Immature natural killer cell (primary cell): ENCODE results near the gene KRTAP10-5. TPM values are rescaled to one million over a fixed set of nuclear protein-coding genes. Genes with fewer than 3 reads are reported as not detected.
"Not testable (repeated sequence)": the region's sequence is repeated elsewhere in the genome, so short reads cannot be mapped to it uniquely, and the experiment has no call there.

Source experiments
- DNase-seq, 3 donors: peaks; one replicate each; pipeline ENCODE4 v3.0.0; 2022; ENCODE audit warnings: mixed read lengths in 1 of 3
- H3K27ac Mint-ChIP-seq, 6 donors: one replicate each; pipeline ENCODE4 v1.8.0; 2020; ENCODE audit warnings: mixed read lengths in 6 of 6, mild to moderate bottlenecking in 5 of 6, inconsistent platforms in 4 of 6, moderate library complexity in 3 of 6
- H3K27me3 Mint-ChIP-seq, 3 donors: one replicate each; pipeline ENCODE4 v1.8.0; 2020 to 2021; ENCODE audit warnings: low read depth in 3 of 3, mild to moderate bottlenecking in 3 of 3, mixed read lengths in 3 of 3, moderate library complexity in 3 of 3, inconsistent platforms in 1 of 3
- H3K36me3 Mint-ChIP-seq, 3 donors: one replicate each; pipeline ENCODE4 v1.8.0; 2020; ENCODE audit warnings: mixed read lengths in 3 of 3, inconsistent platforms in 2 of 3, mild to moderate bottlenecking in 2 of 3
- H3K4me1 Mint-ChIP-seq, 2 donors: one replicate each; pipeline ENCODE4 v1.8.0; 2020; ENCODE audit warnings: inconsistent platforms in 2 of 2, mild to moderate bottlenecking in 2 of 2, mixed read lengths in 2 of 2, moderate library complexity in 1 of 2
- H3K4me3 Mint-ChIP-seq, 5 donors: one replicate each; pipeline ENCODE4 v1.8.0; 2020; ENCODE audit warnings: mild to moderate bottlenecking in 5 of 5, mixed read lengths in 5 of 5, inconsistent platforms in 3 of 5, moderate library complexity in 3 of 5
- H3K9me3 Mint-ChIP-seq, 6 donors: one replicate each; pipeline ENCODE4 v1.8.0; 2020; ENCODE audit warnings: mild to moderate bottlenecking in 6 of 6, mixed read lengths in 6 of 6, inconsistent platforms in 4 of 6, moderate library complexity in 3 of 6
- polyA plus RNA-seq, 3 donors: library from polyadenylated mRNA; unstranded; fragments of 300-500 nt; fragmentation: Illumina TruSeq; gene quantifications; one replicate each; pipeline ENCODE4 v1.2.3, GENCODE V29; 2021

Gene KRTAP10-5
- polyA plus RNA-seq, 3 donors from 2014 or later, result not detected

DNA sequence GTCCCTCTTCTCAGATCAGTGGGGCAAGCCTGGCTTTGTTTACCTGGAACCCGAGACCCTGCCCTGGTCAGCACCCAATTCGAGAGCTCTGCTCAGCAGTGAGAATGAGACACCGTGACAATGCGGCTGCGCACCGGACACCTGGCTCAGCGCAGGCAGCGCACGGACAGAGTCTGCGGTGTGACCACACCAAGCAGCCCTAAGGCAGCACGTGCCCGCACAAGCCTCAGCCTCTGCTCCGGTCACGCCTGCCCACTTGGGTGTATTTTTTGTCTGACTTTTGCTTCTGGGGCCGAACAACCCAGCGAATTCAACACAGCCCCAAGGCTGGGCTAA, 36.2 kb upstream of the KRTAP10-5 start:
- Mint-ChIP-seq H3K4me1 (peaks cover 36 to 43% of the 10 kb centered on the region in 2 donors), H3K27ac (no peak overlapping the region), H3K9me3 (peaks cover 7 to 21% (median 19%) of the 10 kb centered on the region in 6 donors), H3K36me3 (peaks cover 13 to 20% (median 19%) of the 10 kb centered on the region in 3 donors), H3K27me3 (peaks cover 0 to 6% (median 6%) of the 10 kb centered on the region in 3 donors), H3K4me3 (no peak overlapping the region)
- DNase-seq, result no peak

- Mint-ChIP-seq H3K4me3 (no peak overlapping the region), H3K27me3 (peaks cover 0 to 6% (median 6%) of the 10 kb centered on the region in 3 donors), H3K4me1 (peaks cover 36 to 43% of the 10 kb centered on the region in 2 donors), H3K36me3 (peaks cover 18 to 25% (median 19%) of the 10 kb centered on the region in 3 donors), H3K27ac (no peak overlapping the region), H3K9me3 (peaks cover 12 to 25% (median 22%) of the 10 kb centered on the region in 6 donors)
- DNase-seq, result no peak
Observed at GRCh38 chr21:44615911-44616590, 35.6 kb upstream of the KRTAP10-5 start.

DNA sequence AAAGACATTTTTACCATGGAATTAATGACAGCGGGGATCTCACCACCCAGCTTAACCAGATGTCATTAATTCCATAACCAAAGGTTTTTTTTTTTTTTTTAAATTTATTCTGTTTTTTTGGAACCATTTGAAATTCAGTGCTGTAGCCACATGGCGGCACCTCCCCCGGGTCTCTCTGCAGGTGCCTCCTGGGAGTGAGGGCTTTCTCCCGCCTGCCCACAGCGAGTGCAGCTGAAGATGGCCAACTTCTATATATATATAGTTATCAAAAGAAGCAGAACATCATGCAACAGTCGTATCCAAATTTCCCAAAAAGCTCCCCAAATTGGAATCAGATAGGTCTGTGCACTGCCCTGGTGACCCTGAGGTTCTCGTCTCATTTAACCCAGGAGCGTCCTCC, 35.1 kb upstream of the KRTAP10-5 start:
- Mint-ChIP-seq H3K9me3 (peaks cover 17 to 27% (median 25%) of the 10 kb centered on the region in 6 donors), H3K4me3 (no peak overlapping the region), H3K27ac (no peak overlapping the region), H3K4me1 (peaks cover 31 to 38% of the 10 kb centered on the region in 2 donors), H3K36me3 (peaks cover 14 to 25% (median 21%) of the 10 kb centered on the region in 3 donors), H3K27me3 (peaks cover 0 to 6% (median 2%) of the 10 kb centered on the region in 3 donors)
- DNase-seq, result no peak

DNA sequence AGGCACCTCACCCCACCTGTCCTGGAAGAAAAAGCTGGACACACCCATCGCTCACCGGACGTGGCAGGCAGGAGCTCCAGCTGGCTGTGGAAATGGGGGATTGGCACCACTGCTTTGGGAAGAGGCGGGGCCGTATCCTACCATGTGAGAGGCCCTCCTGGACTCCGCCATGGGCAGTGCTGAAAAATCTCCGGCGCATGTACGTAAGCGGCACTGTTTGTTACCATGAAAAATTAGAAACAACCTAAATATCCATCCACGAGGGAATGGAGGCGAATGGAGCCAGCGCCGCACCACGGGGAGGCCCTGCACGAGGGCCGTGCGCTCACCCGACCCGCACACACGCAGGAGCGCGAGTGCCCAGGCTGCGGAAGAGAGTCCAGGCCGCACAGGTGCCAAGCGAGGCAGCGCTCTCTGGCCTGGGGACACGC, 34.6 kb upstream of the KRTAP10-5 start:
- no peak for DNase-seq
- Mint-ChIP-seq H3K27me3 (peaks cover 0 to 6% (median 2%) of the 10 kb centered on the region in 3 donors), H3K4me3 (no peak overlapping the region), H3K4me1 (peaks cover 28 to 34% of the 10 kb centered on the region in 2 donors), H3K9me3 (peaks cover 14 to 26% (median 24%) of the 10 kb centered on the region in 6 donors), H3K27ac (peak overlapping the region in 1 of 6 donors; percentile 29), H3K36me3 (peaks cover 11 to 22% (median 19%) of the 10 kb centered on the region in 3 donors)

GRCh38 chr21:44614161-44614631, 33.8 kb upstream of the KRTAP10-5 start:
- H3K36me3 Mint-ChIP-seq, result peaks cover 11 to 21% (median 19%) of the 10 kb centered on the region in 3 donors
- peaks cover 0 to 6% (median 2%) of the 10 kb centered on the region in 3 donors for H3K27me3 Mint-ChIP-seq
- no peak overlapping the region for H3K4me3 Mint-ChIP-seq
- H3K9me3 Mint-ChIP-seq, result peaks cover 10 to 26% (median 25%) of the 10 kb centered on the region in 6 donors
- peak overlapping the region in 2 of 6 donors; percentile 15 to 29 for H3K27ac Mint-ChIP-seq
- H3K4me1 Mint-ChIP-seq, result peaks cover 20 to 26% of the 10 kb centered on the region in 2 donors
- no peak for DNase-seq

DNA sequence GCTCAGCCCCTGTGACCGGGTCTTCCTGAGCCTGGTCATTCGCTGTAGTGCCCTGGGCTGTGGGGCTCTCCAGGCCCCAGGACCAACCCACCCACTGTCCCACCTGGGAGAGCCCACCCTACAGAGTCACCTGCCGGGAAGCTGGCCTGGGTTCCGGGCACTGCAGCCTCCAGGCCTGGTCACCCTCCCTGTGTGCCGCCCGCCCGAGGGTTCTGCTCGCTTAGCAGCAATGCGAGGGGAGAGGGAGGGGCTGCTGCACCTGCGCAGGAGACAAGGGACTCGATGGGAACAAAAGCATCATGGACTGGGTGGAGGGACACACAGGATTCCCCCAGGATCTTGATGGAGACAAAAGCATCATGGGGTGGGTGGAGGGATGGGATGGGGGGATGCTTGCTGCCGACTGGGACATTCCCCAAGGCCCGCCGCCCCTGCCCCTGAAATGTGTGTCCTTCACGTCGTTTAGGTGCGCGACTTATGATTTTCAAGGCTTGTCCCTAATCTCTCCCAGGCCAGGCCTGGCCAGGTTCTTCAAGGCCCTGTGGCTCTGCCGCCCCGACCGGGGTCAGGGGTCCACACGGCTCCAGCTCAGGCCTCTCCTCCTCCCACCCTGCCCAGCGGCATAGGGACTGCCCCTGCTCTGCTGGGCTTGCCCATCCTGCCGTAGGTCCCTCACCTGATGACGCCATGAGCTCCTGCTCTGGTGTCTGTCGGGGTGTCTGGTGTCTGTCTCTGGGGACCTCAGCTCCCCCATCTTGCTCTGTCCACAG, 33.2 kb upstream of the KRTAP10-5 start:
- no peak for DNase-seq
- Mint-ChIP-seq H3K4me1 (peaks cover 14 to 20% of the 10 kb centered on the region in 2 donors), H3K27me3 (peaks cover 0 to 2% (median 2%) of the 10 kb centered on the region in 3 donors), H3K9me3 (peaks cover 6 to 28% (median 24%) of the 10 kb centered on the region in 6 donors), H3K4me3 (no peak overlapping the region), H3K27ac (no peak overlapping the region), H3K36me3 (peaks cover 15 to 21% (median 18%) of the 10 kb centered on the region in 3 donors)

DNA sequence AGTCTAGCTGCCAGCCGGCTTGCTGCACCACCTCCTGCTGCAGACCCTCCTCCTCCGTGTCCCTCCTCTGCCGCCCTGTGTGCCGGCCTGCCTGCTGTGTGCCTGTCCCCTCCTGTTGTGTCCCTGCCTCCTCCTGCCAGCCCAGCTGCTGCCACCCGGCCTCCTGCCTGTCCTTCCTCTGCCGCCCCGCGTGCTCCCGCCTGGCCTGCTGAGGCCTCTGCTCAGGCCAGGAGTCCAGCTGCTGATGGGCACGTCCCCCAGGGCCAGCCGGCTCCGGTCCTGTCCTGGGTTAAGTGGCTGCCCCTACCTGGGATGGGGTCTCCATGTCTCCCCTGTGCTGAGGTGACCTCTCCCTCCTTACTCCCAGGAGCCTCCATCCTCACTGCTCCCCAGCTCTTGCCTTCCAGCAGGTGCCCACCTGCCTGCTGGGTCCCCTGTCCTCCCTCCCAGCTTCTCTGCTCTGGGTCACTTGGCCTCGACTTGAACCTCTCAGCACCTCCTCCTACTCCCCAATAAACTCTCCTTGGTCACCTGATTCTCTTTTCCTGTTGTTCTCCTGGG, 32.3 kb upstream of the KRTAP10-5 start:
- peaks cover 15 to 21% (median 18%) of the 10 kb centered on the region in 3 donors for H3K36me3 Mint-ChIP-seq
- no peak overlapping the region for H3K27ac Mint-ChIP-seq
- peak overlapping the region in 1 of 5 donors; percentile 49 for H3K4me3 Mint-ChIP-seq
- DNase-seq, result no peak
- H3K4me1 Mint-ChIP-seq, result peaks cover 6 to 11% of the 10 kb centered on the region in 2 donors
- H3K9me3 Mint-ChIP-seq, result peaks cover 6 to 28% (median 24%) of the 10 kb centered on the region in 6 donors
- H3K27me3 Mint-ChIP-seq, result peaks cover 0 to 2% (median 2%) of the 10 kb centered on the region in 3 donors

DNA sequence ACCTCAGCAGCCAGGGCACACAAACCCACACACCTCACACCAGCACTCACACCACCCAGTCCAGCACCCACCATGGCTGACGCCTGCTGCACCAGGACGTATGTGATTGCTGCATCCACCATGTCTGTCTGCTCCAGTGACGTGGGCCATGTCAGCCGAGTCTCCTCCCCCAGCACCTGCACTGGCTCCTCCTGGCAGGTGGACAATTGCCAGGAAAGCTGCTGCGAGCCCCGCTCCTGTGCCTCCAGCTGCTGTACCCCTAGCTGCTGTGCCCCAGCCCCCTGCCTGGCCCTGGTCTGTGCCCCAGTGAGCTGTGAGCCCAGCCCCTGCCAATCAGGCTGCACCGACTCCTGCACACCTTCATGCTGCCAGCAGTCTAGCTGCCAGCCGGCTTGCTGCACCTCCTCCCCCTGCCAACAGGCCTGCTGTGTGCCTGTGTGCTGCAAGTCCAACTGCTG, 31.7 kb upstream of the KRTAP10-5 start, which contains the start of gene KRTAP10-8:
Gene KRTAP10-8 (plus strand): TSS at position 51 of the 458 bp plus-strand sequence. CDS start 22 bp downstream, at position 73.
- peaks cover 15 to 21% (median 18%) of the 10 kb centered on the region in 3 donors for H3K36me3 Mint-ChIP-seq
- H3K27ac Mint-ChIP-seq, result no peak within 1 kb of the TSS
- H3K4me1 Mint-ChIP-seq, result peaks cover 0 to 5% of the 10 kb centered on the region in 2 donors
- no peak within 1 kb of the TSS for H3K4me3 Mint-ChIP-seq
- H3K27me3 Mint-ChIP-seq, result peaks cover 0 to 4% (median 2%) of the 10 kb centered on the region in 3 donors
- peaks cover 6 to 28% (median 24%) of the 10 kb centered on the region in 6 donors for H3K9me3 Mint-ChIP-seq
- peak in 1 of 3 donors; percentile 9 for DNase-seq

GRCh38 chr21:44611551-44611950, 31.1 kb upstream of the KRTAP10-5 start:
- H3K4me1 Mint-ChIP-seq, result peaks cover 0 to 5% of the 10 kb centered on the region in 2 donors
- no peak for DNase-seq
- no peak overlapping the region for H3K4me3 Mint-ChIP-seq
- peaks cover under 1 to 2% (median 2%) of the 10 kb centered on the region in 3 donors for H3K27me3 Mint-ChIP-seq
- peaks cover 15 to 21% (median 18%) of the 10 kb centered on the region in 3 donors for H3K36me3 Mint-ChIP-seq
- peaks cover 6 to 28% (median 24%) of the 10 kb centered on the region in 6 donors for H3K9me3 Mint-ChIP-seq
- no peak overlapping the region for H3K27ac Mint-ChIP-seq

DNA sequence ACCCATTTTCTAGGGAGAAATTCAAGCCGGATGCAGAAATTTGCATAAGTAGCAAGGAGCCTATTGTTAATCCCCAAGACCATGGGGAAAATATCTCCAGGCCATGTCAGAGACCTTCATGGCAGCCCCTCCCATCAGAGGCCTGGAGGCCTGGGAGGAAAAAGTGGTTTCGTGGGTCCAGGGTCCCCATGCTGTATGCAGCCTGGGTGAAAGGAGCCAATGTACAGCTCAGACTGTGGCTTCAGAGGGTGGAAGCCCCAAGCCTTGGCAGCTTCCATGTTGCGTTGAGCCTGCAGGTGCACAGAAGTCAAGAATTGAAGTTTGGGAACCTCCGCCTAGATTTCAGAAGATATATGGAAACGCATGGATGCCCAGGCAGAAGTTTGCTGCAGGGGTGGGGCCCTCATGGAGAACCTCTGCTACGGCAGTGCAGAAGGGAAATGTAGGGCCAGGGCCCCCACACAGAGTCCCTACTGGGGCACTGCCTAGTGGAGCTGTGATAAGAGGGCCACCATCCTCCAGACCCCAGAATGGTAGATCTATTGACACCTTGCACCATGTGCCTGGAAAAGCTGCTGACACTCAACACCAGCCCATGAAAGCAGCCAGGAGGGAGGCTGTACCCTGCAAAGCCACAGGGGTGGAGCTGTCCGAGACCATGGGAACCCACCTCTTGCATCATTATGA, 29.9 kb upstream of the KRTAP10-5 start:
- not testable (repeated sequence) for H3K4me1 Mint-ChIP-seq, H3K4me3 Mint-ChIP-seq, DNase-seq, H3K27ac Mint-ChIP-seq
- peaks cover 6 to 28% (median 24%) of the 10 kb centered on the region in 6 donors for H3K9me3 Mint-ChIP-seq
- H3K27me3 Mint-ChIP-seq, result peaks cover 2 to 11% (median 2%) of the 10 kb centered on the region in 3 donors
- H3K36me3 Mint-ChIP-seq, result peaks cover 15 to 21% (median 18%) of the 10 kb centered on the region in 3 donors

GRCh38 chr21:44609193-44609592, 28.8 kb upstream of the KRTAP10-5 start:
- H3K4me3 Mint-ChIP-seq, result no peak overlapping the region
- DNase-seq, result no peak
- peaks cover 15 to 21% (median 18%) of the 10 kb centered on the region in 3 donors for H3K36me3 Mint-ChIP-seq
- peak overlapping the region in 1 of 6 donors; percentile 28 for H3K27ac Mint-ChIP-seq
- peaks cover 6 to 28% (median 24%) of the 10 kb centered on the region in 6 donors for H3K9me3 Mint-ChIP-seq
- peaks cover 2 to 19% (median 3%) of the 10 kb centered on the region in 3 donors for H3K27me3 Mint-ChIP-seq
- H3K4me1 Mint-ChIP-seq, result peaks cover 0 to 5% of the 10 kb centered on the region in 2 donors

GRCh38 chr21:44606495-44606894, 26.1 kb upstream of the KRTAP10-5 start:
- H3K4me1 Mint-ChIP-seq, result no peaks in the 10 kb centered on the region
- no peak overlapping the region for H3K4me3 Mint-ChIP-seq
- peaks cover 0 to 19% (median 3%) of the 10 kb centered on the region in 3 donors for H3K27me3 Mint-ChIP-seq
- H3K9me3 Mint-ChIP-seq, result peaks cover 1 to 28% (median 21%) of the 10 kb centered on the region in 6 donors
- no peak overlapping the region for H3K27ac Mint-ChIP-seq
- no peak for DNase-seq
- peaks cover 12 to 20% (median 17%) of the 10 kb centered on the region in 3 donors for H3K36me3 Mint-ChIP-seq
